Measurements from ENCODE around the gene SESTD1. TPM values are rescaled to one million over a fixed set of nuclear protein-coding genes. Genes with fewer than 3 reads are reported as not detected.
"Not testable (repeated sequence)": the region's sequence is repeated elsewhere in the genome, so short reads cannot be mapped to it uniquely, and the experiment has no call there.

Gene SESTD1
- total RNA-seq, 1 experiment from 2014 or later: 208 TPM

GRCh38 chr2:179247318-179248023 lies 17.2 kb downstream of the SESTD1 start:
- H3K4me3 ChIP-seq: no peak overlapping the region
- no peak overlapping the region for H3K27ac ChIP-seq
- H4K20me1 ChIP-seq (ENCODE audit: insufficient read depth): no peaks in the 10 kb centered on the region
- no TSS peak for BruUV-seq (replicated peaks)
- peaks cover 11% of the 10 kb centered on the region; the same call in 1 of the 2 replicates for H3F3A ChIP-seq (ENCODE audit: insufficient read depth, low read depth)
- intact Hi-C loops (cut with micrococcal nuclease; ENCODE audit: unreplicated experiment): no loop called here
- no peak for DNase-seq
- no peak overlapping the region for H3K4me2 ChIP-seq
- peaks cover 14% of the 10 kb centered on the region for H3K4me1 ChIP-seq (replicated peaks; ENCODE audit: insufficient read depth)
- POLR2A ChIA-PET (ENCODE audit: unreplicated experiment): no interaction called here
- no peak overlapping the region for H2AFZ ChIP-seq
- CTCF ChIA-PET: no interaction called here
- H3K9me2 ChIP-seq (ENCODE audit: insufficient read depth): 0 out of 2 replicates have a peak, but pooled peaks cover 3% of the 10 kb centered on the region
- H3K36me3 ChIP-seq (ENCODE audit: low read depth): no peaks in the 10 kb centered on the region
- no peaks in the 10 kb centered on the region for H3K27me3 ChIP-seq (ENCODE audit: insufficient read depth, low read depth)
- peaks cover 13% of the 10 kb centered on the region for H3K9me3 ChIP-seq (ENCODE audit: insufficient read depth, low read depth)
- TF ChIP-seq EZH2 (IDR thresholded peaks at IDR 0.05; ENCODE audit: low read depth) (no peak), CTCF (conservative IDR thresholded peaks at IDR 0.05) (no peak)
- peaks cover 97% of the 10 kb centered on the region for H3K79me2 ChIP-seq (ENCODE audit: low read depth)

- H3K4me2 ChIP-seq; H2AFZ ChIP-seq; H3K9me2 ChIP-seq (ENCODE audit: insufficient read depth); BruUV-seq (replicated peaks); H3K27me3 ChIP-seq (ENCODE audit: insufficient read depth, low read depth); H3K36me3 ChIP-seq (ENCODE audit: low read depth); H4K20me1 ChIP-seq (ENCODE audit: insufficient read depth); H3K27ac ChIP-seq; H3K4me3 ChIP-seq; DNase-seq; intact Hi-C loops (cut with micrococcal nuclease; ENCODE audit: unreplicated experiment); CTCF ChIA-PET: not testable (repeated sequence)
- Histone ChIP-seq H3K4me1 (replicated peaks; ENCODE audit: insufficient read depth) (peaks cover 23% of the 10 kb centered on the region), H3K9me3 (ENCODE audit: insufficient read depth, low read depth) (peaks cover 18% of the 10 kb centered on the region), H3F3A (ENCODE audit: insufficient read depth, low read depth) (peaks cover 17% of the 10 kb centered on the region; the same call in 1 of the 2 replicates), H3K79me2 (ENCODE audit: low read depth) (peaks cover 97% of the 10 kb centered on the region)
- POLR2A ChIA-PET (ENCODE audit: unreplicated experiment): interaction anchor here (0.6 kb wide), 1 partner anchor 12 kb away, joined by 5 read pairs; no protein-coding TSS in a partner anchor
These were observed 18.8 kb downstream of the SESTD1 start for GRCh38 chr2:179245843-179246242.

- CTCF ChIA-PET: interaction anchor here (0.5 to 0.6 kb wide), 2 partner anchors 867 to 1476 kb away, joined by 4 to 7 read pairs; no protein-coding TSS in a partner anchor
- H3F3A ChIP-seq (ENCODE audit: insufficient read depth, low read depth): peaks cover 41% of the 10 kb centered on the region
- H3K9me3 ChIP-seq (ENCODE audit: insufficient read depth, low read depth): peaks cover 36% of the 10 kb centered on the region
- peaks cover 12% of the 10 kb centered on the region; the same call in 1 of the 2 replicates for H3K36me3 ChIP-seq (ENCODE audit: low read depth)
- no peak overlapping the region for H3K4me3 ChIP-seq
- TF ChIP-seq CTCF (conservative IDR thresholded peaks at IDR 0.05): no peak
- TF ChIP-seq EZH2 (IDR thresholded peaks at IDR 0.05; ENCODE audit: low read depth): no peak
- peak overlapping the region; percentile 9 for H3K27ac ChIP-seq
- BruUV-seq (replicated peaks): no TSS peak
- peak in 1 of 2 experiments; percentile 78 for DNase-seq
- H3K27me3 ChIP-seq (ENCODE audit: insufficient read depth, low read depth): no peaks in the 10 kb centered on the region
- no peak overlapping the region for H3K4me2 ChIP-seq
- intact Hi-C loops (cut with micrococcal nuclease; ENCODE audit: unreplicated experiment): loop anchor here (1.0 kb wide), 1 partner anchor 25 kb away; no protein-coding TSS in a partner anchor
- peaks cover 51% of the 10 kb centered on the region for H3K4me1 ChIP-seq (replicated peaks; ENCODE audit: insufficient read depth)
- H3K9me2 ChIP-seq (ENCODE audit: insufficient read depth): 0 out of 2 replicates have a peak, but pooled peaks cover 3% of the 10 kb centered on the region
- H3K79me2 ChIP-seq (ENCODE audit: low read depth): peaks cover 95% of the 10 kb centered on the region
- H2AFZ ChIP-seq: no peak overlapping the region
- POLR2A ChIA-PET (ENCODE audit: unreplicated experiment): no interaction called here
- no peaks in the 10 kb centered on the region; the same call in 1 of the 2 replicates for H4K20me1 ChIP-seq (ENCODE audit: insufficient read depth)
These were observed 21.6 kb downstream of the SESTD1 start for GRCh38 chr2:179243046-179243445.
